ENCODE data around the gene TMCC2.

The TMCC2 gene

GRCh38 chr1:205240569-205240968, 12.8 kb downstream of the TMCC2 start:
- DNase-seq (ENCODE audit: low read depth in 2 of 2) = no peak

DNA sequence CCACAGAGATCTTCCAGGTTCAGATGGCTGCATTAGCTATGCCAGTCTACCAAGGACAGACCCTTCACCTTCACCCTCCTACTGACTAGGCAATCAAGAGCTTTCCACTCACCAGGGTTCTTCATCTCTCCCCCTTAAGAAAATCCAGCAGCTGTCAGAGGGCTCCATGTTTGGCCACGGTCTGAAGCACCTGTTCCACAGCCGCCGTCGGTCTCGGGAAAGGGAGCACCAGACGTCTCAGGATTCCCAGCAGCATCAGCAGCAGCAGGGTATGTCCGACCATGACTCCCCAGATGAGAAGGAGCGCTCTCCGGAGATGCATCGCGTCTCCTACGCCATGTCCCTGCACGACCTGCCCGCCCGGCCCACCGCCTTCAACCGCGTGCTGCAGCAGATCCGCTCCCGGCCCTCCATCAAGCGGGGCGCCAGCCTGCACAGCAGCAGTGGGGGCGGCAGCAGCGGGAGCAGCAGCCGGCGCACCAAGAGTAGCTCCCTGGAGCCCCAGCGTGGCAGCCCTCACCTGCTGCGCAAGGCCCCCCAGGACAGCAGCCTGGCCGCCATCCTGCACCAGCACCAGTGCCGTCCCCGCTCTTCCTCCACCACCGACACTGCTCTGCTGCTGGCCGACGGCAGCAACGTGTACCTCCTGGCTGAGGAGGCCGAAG, 13.8 kb downstream of the TMCC2 start:
- no peak for DNase-seq (ENCODE audit: low read depth in 2 of 2)

DNA sequence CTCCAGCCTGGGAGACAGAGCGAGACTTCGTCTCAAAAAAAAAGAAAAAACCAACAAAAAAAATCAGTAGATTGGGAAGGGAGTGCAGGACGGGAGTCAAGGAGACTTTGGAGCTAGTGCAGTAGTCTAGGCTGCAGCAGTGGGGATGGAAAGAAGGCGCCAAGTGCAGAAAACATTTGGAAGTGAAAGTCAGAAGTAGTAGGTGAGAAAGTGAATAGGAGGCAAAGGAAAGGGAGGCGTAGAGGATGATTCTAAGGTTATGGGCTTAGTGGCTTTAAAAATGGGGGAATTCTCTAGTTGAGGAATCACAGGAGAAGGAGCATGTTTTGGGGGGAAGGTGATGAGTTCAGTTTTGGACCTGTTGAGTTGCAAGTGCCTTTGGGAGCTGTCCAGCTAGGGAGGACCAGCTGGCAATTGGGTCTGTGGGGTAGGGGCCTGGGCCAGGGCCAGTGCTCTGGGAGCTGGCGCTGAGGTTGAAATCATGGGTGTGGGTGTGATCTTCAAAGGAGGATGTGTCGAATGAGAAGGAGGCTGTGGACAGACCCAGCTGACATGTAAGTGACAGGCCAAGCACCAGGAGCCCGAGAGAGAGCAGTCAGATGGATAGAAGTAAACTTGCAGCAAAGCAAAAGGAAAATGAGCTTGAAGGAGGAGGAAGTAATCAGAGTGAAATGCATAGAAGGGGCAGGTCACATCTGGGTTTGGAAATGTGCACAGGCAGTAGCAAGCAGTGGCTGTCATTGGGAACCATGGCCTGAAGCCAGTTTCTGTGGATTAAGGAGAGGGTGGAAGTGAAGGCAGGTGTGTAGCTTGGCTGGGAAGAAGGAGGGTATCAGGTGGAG, 15.8 kb downstream of the TMCC2 start:
- no peak for DNase-seq (ENCODE audit: low read depth in 2 of 2)

DNA sequence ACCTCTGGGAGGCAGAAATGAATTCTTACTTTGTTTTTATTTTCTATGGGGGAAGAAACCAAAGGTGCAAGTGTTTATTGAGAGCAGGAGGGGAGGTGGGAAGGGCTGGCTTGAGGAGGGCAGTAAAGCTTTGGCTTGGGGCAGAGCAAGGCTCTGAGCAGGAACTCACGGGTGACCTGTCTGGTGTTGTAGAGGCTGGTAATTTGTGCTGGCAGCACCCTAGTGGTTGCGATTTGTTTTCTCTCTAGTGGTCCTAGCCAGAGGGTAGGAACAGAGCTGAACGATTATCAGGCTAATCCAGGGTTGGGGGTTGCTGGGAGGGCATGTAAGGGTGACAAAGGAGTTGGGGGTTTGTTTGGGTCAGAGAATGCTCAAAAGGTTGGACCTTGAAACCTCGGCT, 16.6 kb downstream of the TMCC2 start:
- DNase-seq (ENCODE audit: low read depth in 2 of 2) = no peak

- DNase-seq (ENCODE audit: low read depth in 2 of 2) = no peak
Measured at GRCh38 chr1:205245096-205245495, 17.4 kb downstream of the TMCC2 start.

DNA sequence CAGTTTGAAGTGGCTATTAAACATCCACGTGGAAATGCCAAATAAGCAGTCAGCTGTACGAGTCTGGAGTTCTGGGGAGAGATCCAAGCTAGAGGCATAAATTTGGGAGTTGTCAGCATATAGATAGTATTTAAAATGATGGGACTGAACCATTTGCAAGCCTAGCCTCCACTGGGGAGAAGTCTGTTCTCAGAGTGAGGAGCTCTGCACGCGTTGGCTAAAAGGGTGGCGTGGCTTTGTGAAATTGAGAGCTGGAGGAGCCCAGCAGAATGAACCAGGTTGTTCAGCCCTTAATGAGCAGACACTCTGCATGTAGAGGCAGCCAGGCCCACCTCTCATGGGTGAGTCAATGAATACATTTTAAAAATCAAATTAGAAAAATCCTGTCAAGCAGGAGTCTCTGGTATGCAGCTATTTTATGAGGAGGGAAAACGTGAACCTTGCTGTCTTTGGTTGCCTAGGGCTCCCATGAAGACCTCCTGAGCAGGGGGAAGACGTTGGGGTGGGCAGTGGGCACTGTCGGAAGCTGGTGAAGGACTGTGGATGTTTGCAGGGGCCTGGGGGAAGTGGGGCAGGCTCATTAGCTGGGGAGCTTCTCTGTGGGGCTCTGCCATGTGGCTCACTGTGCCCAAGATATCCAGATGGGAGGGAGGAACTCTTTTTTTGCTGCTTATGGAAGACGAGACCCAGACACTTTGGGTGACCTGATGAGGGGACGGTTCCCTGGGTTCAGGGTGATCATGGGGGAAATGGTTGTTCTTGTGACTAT, 18.8 kb downstream of the TMCC2 start:
- no peak for DNase-seq (ENCODE audit: low read depth in 2 of 2)

DNA sequence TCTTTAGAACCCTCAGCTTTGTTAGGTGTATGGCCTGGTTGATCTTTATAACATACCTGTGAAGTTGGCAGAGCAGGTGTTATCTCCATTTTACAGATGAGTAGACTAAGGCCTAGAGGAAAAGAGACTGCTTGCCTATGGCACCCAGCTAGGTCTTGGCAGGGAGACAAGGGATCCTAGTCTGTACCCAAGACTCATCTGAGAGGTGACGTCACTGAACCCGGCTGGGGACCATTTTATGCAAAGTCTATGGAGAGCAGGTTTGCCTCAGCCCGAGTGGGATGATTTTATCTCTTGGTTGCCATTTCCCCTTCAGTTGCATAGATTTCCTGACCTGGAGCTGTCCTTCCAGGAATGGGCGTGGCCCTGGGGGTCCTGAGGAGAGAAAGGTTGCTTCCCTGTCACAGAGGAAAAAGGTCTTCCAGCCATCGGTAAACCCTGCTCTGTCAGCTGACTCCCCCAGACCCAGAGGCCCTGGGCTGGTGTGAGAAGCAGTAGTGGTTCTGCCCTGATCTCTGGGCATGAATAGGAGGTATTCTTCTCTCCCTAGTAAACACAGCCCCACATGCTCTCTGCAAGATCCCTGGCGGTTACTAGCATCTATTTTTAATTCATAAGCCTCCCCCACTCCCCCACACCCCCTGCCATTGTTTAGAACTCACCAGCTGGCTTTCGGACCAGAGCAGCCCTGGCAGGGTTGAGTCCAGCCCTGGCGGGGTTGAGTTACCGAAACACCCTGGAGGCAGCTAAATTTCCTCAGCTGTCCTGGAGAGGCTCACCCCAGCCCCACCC, 19.6 kb downstream of the TMCC2 start:
- no peak for DNase-seq (ENCODE audit: low read depth in 2 of 2)

DNA sequence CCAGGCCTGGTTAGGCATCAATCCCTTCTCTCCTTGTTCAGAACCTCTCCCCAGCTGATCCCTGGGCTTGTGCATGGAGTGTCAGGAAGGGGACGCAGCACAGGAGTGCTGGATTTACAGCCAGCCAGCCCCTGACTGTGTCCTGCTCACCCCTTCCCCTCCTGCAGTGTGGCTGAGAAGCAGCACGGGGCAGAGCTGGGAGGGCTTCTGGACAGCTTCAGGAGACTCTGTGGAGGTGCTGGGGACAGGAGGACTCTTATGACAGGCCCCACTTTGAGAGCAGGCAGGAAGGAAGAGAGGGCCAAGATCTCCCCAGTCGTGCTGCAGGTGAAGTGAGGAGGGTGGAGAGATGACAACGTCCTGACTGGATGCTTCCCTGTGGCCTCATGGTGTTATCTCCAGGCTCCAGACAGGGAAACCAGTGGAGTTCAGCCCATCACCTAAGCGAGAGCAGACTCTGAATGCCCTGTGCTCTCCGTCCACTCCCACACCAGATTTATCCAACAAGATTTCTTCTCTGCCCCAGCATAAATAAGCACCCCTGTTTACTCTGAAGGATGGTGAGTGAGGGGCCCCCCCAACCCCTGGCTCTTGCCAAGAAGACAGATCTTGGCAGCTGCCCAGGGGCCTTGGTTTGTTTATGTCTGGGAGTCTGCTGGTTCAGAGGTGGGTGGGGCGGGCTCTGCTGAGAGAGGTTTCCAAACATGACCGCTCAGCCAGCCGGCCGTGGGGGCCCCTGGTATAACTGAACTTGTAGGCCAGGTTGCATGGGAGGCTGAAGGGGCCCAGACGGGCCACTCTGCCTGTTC, 21.3 kb downstream of the TMCC2 start:
- DNase-seq (ENCODE audit: low read depth in 2 of 2) = no peak

DNA sequence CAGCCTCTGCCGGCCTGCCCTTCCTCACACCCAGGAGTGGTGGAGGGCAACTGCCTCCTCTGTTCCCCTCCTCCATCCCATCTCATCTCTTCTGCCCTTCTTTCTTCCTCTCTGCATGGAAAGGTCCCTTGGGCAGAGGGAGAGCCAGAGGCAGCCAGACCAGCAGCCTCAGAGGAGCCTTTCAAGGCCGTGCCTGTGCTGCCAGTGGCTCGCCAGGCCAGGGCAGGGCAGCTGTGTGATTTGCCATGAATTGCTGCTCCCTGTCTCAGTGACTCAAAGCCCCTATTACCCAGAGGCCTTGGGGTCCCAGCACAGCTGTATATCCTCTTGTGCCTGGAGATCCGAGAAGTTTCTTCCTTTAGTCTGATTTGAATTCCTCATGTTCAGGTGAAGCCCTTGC, 21.9 kb downstream of the TMCC2 start:
- DNase-seq (ENCODE audit: low read depth in 2 of 2) = no peak

DNA sequence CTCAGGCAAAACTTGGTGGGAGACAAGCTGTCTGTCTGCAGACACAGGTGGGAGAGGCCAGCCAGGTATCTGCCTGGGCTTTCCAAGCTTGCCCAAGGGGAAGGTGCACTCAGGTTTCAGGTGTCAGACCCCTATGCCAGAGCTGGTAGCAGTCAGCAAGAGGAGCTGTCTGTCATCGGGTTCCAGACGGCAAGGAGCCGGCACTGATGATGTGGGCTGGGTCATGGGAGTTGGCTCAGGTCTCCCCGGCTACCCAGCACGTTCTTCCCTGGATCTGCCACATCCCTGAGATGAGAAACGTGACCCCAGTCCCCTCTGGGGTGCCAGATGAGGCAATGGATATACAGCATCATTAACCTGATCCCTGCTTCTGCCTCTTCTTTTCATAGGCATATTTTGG, 23.0 kb downstream of the TMCC2 start:
- no peak for DNase-seq (ENCODE audit: low read depth in 2 of 2)

DNA sequence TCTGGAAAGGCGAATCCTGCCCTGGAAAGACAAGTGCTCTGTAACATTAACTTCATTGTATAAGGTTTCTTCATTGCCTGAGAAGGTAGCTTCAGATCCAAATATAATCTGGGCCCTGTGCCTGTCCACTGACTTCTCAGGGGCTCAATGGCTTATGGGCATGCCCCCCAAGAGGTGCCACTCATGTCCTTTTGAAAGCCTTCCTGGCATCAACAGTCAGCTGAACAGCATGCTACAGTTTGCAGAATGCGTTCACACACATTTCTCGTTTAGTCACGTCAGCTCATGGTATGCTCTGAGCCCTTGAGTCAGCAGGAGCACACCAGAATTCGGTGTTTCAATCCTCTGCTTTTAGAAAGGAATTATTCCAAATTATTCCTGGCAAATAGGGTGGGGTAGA, 23.8 kb downstream of the TMCC2 start:
- no peak for DNase-seq (ENCODE audit: low read depth in 2 of 2)

GRCh38 chr1:205255941-205256780, 28.4 kb downstream of the TMCC2 start:
- DNase-seq (ENCODE audit: low read depth in 2 of 2) = peak; percentile 64 to 69

GRCh38 chr1:205256951-205257625, 29.3 kb downstream of the TMCC2 start:
- DNase-seq (ENCODE audit: low read depth in 2 of 2) = no peak

DNA sequence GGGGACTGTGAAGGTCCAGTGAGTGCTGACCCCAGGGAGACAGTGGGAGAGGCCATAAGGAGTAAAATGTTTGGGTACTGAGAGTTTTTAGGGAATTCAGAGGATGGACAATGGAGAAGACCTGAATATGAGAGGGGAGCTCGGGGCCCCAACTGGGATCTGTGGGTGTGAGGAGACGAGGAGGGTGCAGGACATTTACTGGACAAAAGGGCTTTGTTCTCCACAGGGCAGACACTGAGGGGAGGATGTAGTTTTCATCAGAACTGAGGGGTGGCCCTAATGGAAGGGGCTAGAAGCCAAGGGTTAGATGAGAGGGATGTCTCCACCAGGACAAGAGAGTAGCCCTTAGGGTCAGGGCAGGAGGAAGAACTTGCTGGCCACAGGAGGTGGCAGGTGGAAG, 30.0 kb downstream of the TMCC2 start:
- no peak for DNase-seq (ENCODE audit: low read depth in 2 of 2)

GRCh38 chr1:205258261-205258691, 30.5 kb downstream of the TMCC2 start:
- no peak for DNase-seq (ENCODE audit: low read depth in 2 of 2)

DNA sequence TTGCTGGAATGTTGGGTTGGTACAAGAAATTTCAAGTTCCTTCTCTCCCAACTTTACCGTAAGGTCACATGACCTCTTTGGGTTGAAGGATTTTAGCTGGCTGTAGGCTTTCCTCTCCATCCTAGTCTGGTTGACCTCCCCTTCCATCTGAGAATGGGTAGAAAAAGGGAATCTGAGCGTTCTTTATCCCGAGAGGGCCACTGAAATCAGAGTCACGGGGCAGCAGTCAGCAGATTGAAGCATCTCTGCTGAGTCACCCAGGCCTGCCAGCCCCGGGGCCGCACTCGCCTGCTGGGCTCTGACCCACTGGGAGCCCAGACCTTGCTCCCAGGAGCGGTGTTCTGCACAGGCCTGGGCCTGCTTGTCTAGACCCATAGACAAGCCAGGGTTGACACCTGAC, 31.0 kb downstream of the TMCC2 start:
- no peak for DNase-seq (ENCODE audit: low read depth in 2 of 2)

DNA sequence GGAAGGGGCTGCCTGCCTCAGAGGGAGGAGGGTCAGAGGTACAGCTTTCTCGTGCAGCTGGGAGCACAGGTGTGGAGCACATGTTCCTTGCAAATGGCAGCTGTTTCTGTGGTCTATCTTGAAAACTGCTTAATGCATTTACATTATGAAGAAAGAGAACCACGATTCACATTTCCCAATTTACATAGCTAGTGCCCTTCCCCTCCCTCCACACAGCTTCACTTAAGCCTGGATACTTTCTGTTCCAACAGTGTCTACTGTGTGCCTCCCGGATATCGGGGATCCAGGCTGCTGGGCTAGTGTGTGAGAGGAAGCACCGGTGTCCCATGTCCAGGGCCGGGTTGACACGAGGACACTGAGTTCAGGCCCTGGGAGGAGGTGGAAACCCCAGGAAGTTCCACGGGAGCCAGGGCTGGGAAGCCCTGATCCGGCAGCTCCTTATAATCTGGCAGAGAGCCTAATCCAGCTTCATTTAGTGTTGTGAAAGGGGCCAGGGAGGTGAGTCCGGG, 31.6 kb downstream of the TMCC2 start:
- no peak for DNase-seq (ENCODE audit: low read depth in 2 of 2)

- DNase-seq (ENCODE audit: low read depth in 2 of 2) = no peak
Measured at GRCh38 chr1:205259998-205260397, 32.3 kb downstream of the TMCC2 start.

Measured in stimulated activated CD8-positive, alpha-beta memory T cell treated with anti-CD3 and anti-CD28 coated beads, Interleukin-7, amount 100 ng/mL, for 4 hours (primary cell).